OCI-LY3 (cell line): ENCODE results near the gene NPC1L1.

Source experiments
- H2AFZ ChIP-seq: fragments of 200-600, 300-600 bp; shearing (Covaris generic); 2 replicates; pipeline ENCODE4 v1.6.0; 2014; ENCODE audit warnings: antibody characterized with exemption, low read depth, low read length
- H3K27ac ChIP-seq: fragments of 200-600, 300-600 bp; sonication (generic); 2 replicates; pipeline ENCODE4 v1.5.1; 2014; ENCODE audit warnings: mild to moderate bottlenecking, low read length, moderate library complexity, mixed read lengths
- H3K27me3 ChIP-seq: fragments of 200-600, 300-600 bp; sonication (generic); 2 replicates; pipeline ENCODE4 v1.6.1; 2014; ENCODE audit warnings: low read depth, low read length, mixed read lengths
- H3K36me3 ChIP-seq: fragments of 200-600, 300-600 bp; sonication (generic); replicated peaks from 2 replicates; pipeline ENCODE3; 2014; ENCODE audit warnings: low read depth, low read length, mixed read lengths
- H3K4me1 ChIP-seq: fragments of 300-600, 200-600 bp; sonication (generic); 2 replicates; pipeline ENCODE4 v1.6.1; 2014; ENCODE audit warnings: low read length, mixed read lengths
- H3K4me2 ChIP-seq: fragments of 200-600, 300-600 bp; sonication (generic); 2 replicates; pipeline ENCODE4 v1.6.1; 2014; ENCODE audit warnings: low read length, mixed read lengths
- H3K4me3 ChIP-seq: fragments of 300-600, 200-600 bp; sonication (generic); 2 replicates; pipeline ENCODE4 v1.5.1; 2014; ENCODE audit warnings: antibody characterized with exemption, mild to moderate bottlenecking, low read length, moderate library complexity
- H3K79me2 ChIP-seq: fragments of 300-600, 200-600 bp; shearing (Covaris generic); 2 replicates; pipeline ENCODE4 v1.6.1; 2014; ENCODE audit warnings: mild to moderate bottlenecking, low read length, mixed read lengths
- H3K9ac ChIP-seq: fragments of 300-600, 200-600 bp; shearing (Covaris generic); 2 replicates; pipeline ENCODE4 v1.6.0; 2014; ENCODE audit warnings: mild to moderate bottlenecking, low read length, moderate library complexity
- H3K9me3 ChIP-seq: fragments of 200-600, 300-600 bp; shearing (Covaris generic); 2 replicates; pipeline ENCODE4 v1.6.1; 2014; ENCODE audit warnings: low read length, mixed read lengths; ENCODE audit not compliant: insufficient read depth
- H4K20me1 ChIP-seq: fragments of 200-600, 300-600 bp; sonication (generic); 2 replicates; pipeline ENCODE4 v1.6.1; 2016; ENCODE audit warnings: low read length, mixed read lengths; ENCODE audit not compliant: insufficient read depth
- EZH2phosphoT487 ChIP-seq: fragments of 200-600 bp; shearing (Covaris generic); IDR thresholded peaks from 2 replicates; pipeline ENCODE4 v1.6.1; 2018; ENCODE audit warnings: antibody characterized with exemption, mixed run types, low read depth
- TF ChIP-seq, protein P1 (sequence below): fragments of 200-600, 300-600 bp; sonication (generic); IDR thresholded peaks from 2 replicates; pipeline ENCODE4 v1.5.1; 2014; ENCODE audit warnings: antibody characterized with exemption, low read length, low read depth

Gene NPC1L1

DNA sequence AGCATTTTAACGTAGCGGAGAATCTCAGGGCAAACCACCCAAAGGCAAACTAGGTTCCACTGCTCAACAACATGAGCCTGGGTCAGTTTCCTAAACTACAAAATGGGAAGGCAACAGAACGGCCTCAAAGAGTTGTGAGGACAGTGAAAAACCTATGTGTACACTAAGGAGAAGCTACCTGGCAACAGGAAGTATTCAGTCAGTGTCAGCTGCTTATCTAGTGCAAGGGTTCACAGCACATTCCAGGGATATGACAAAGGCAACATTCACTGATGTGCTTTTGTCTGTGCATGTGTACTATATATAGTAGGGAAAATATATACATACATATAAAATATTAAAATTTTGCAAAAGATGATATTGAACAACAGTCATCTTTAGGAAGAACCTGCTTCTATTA lies 67.8 kb downstream of the NPC1L1 start:
- Histone ChIP-seq H3K79me2 (peaks cover 61% of the 10 kb centered on the region), H3K27ac (no peak overlapping the region), H3K36me3 (peaks cover 48% of the 10 kb centered on the region), H4K20me1 (peaks cover 23% of the 10 kb centered on the region), H3K9me3 (no peaks in the 10 kb centered on the region), H3K4me2 (no peak overlapping the region), H2AFZ (no peak overlapping the region), H3K9ac (no peak overlapping the region), H3K4me3 (no peak overlapping the region), H3K27me3 (no peaks in the 10 kb centered on the region), H3K4me1 (peaks cover 11% of the 10 kb centered on the region)
- no peak for TF ChIP-seq EZH2phosphoT487
- TF ChIP-seq, protein P1, sequence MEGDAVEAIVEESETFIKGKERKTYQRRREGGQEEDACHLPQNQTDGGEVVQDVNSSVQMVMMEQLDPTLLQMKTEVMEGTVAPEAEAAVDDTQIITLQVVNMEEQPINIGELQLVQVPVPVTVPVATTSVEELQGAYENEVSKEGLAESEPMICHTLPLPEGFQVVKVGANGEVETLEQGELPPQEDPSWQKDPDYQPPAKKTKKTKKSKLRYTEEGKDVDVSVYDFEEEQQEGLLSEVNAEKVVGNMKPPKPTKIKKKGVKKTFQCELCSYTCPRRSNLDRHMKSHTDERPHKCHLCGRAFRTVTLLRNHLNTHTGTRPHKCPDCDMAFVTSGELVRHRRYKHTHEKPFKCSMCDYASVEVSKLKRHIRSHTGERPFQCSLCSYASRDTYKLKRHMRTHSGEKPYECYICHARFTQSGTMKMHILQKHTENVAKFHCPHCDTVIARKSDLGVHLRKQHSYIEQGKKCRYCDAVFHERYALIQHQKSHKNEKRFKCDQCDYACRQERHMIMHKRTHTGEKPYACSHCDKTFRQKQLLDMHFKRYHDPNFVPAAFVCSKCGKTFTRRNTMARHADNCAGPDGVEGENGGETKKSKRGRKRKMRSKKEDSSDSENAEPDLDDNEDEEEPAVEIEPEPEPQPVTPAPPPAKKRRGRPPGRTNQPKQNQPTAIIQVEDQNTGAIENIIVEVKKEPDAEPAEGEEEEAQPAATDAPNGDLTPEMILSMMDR, result no peak

DNA sequence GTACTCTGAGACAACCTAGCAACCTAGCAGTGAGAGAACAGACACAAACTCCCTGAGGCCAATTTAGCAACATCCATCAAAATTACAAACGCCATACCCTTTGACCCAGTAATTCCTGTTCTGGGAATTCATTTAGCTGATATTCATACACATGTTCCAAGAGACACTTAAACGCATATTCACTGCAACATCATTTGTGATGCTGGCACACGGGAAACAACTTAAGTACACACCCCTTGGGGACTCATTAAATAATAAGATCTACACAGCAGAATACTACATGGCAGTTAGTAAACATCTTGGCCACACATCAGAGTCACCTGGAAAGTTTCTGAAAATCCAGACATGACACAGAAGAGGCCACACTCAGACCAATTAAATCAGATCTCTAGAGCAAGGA lies 68.3 kb downstream of the NPC1L1 start:
- Histone ChIP-seq H3K79me2 (peaks cover 61% of the 10 kb centered on the region), H3K4me2 (no peak overlapping the region), H2AFZ (no peak overlapping the region), H4K20me1 (peaks cover 23% of the 10 kb centered on the region), H3K27me3 (no peaks in the 10 kb centered on the region), H3K27ac (no peak overlapping the region), H3K9me3 (no peaks in the 10 kb centered on the region), H3K9ac (no peak overlapping the region), H3K4me1 (peaks cover 11% of the 10 kb centered on the region), H3K36me3 (peaks cover 49% of the 10 kb centered on the region), H3K4me3 (no peak overlapping the region)
- TF ChIP-seq, protein P1, result no peak
- no peak for TF ChIP-seq EZH2phosphoT487

DNA sequence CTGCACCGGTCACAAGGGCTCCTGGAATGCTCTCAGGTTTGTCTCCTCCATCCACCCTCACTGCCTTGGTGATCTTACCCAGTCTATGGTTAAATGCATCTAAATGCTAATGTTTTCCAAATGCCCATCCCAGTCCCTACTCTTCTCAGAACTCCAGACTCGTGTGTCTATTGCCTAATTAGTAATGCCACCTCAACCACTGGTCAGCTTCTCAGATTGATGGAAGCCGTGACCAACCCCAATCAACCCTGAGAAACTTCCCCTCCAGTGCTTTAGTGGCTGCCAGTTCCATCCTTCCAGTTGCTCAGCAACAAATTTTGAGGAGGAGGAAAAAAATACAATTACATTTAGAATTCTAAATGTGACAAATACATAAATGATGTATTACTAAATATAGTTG lies 69.3 kb downstream of the NPC1L1 start:
- Histone ChIP-seq H4K20me1 (peaks cover 25% of the 10 kb centered on the region), H3K36me3 (peaks cover 54% of the 10 kb centered on the region)

DNA sequence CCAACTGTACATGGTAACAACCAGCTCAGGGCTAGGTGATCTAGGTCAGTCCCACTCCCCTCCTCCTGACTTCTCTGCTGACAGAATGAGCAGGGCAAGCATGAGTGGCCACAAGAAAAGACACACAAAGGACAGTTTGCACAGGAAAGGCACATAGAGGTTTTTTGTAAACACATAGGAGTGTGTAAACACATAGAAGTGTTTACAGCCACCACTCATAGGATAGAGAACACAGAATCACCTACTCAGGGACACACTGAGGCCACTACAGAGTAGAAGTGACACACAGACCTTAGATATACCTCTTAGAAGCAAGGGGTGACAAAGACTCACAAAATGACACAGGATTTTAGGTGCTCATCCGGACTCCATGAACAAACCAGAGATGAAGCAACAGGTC lies 69.7 kb downstream of the NPC1L1 start:
- H2AFZ ChIP-seq, result no peak overlapping the region
- peaks cover 64% of the 10 kb centered on the region for H3K79me2 ChIP-seq
- H3K4me2 ChIP-seq, result no peak overlapping the region
- peaks cover 54% of the 10 kb centered on the region for H3K36me3 ChIP-seq
- H3K9me3 ChIP-seq, result no peaks in the 10 kb centered on the region
- no peaks in the 10 kb centered on the region for H3K27me3 ChIP-seq
- H3K9ac ChIP-seq, result no peak overlapping the region
- TF ChIP-seq EZH2phosphoT487, result no peak
- TF ChIP-seq, protein P1, result no peak
- H3K4me1 ChIP-seq, result peaks cover 3% of the 10 kb centered on the region
- H3K27ac ChIP-seq, result no peak overlapping the region
- H3K4me3 ChIP-seq, result no peak overlapping the region
- peaks cover 23% of the 10 kb centered on the region for H4K20me1 ChIP-seq

More for the DNA sequence above, 69.3 kb downstream of the NPC1L1 start:
- H2AFZ ChIP-seq, result no peak overlapping the region
- no peak for TF ChIP-seq EZH2phosphoT487
- TF ChIP-seq, protein P1, result no peak
- no peaks in the 10 kb centered on the region for H3K27me3 ChIP-seq
- peaks cover 8% of the 10 kb centered on the region for H3K4me1 ChIP-seq
- H3K9me3 ChIP-seq, result no peaks in the 10 kb centered on the region
- H3K4me3 ChIP-seq, result no peak overlapping the region
- peaks cover 63% of the 10 kb centered on the region for H3K79me2 ChIP-seq
- no peak overlapping the region for H3K4me2 ChIP-seq
- no peak overlapping the region for H3K9ac ChIP-seq
- no peak overlapping the region for H3K27ac ChIP-seq
